ENCODE data around the gene KMT2C. TPM values are rescaled to one million over a fixed set of nuclear protein-coding genes. Genes with fewer than 3 reads are reported as not detected.
A peak's percentile ranks its signal among the peaks of the same experiment; 100 is the strongest.

KMT2C gene
- total RNA-seq, 2 experiments from 2014 or later = 47.5 to 105 TPM

- Histone ChIP-seq H2AFZ (ENCODE audit: low read length) (no peak overlapping the region), H3K27ac (ENCODE audit: low read depth, low read length, poor library complexity, severe bottlenecking) (peak overlapping the region; percentile 92), H4K20me1 (ENCODE audit: insufficient read depth, low read length) (no peaks in the 10 kb centered on the region; the same call in 1 of the 2 replicates), H3K4me3 (ENCODE audit: low read depth, low read length, poor library complexity, severe bottlenecking) (peak overlapping the region; percentile 51), H3K36me3 (ENCODE audit: insufficient read depth, low read length) (peaks cover 87% of the 10 kb centered on the region), H3K9me3 (ENCODE audit: low read length) (peaks cover 7% of the 10 kb centered on the region; the same call in 1 of the 2 replicates), H3K79me2 (ENCODE audit: insufficient read depth, low read depth, low read length) (peaks cover 27% of the 10 kb centered on the region; the same call in 1 of the 2 replicates), H3K9me2 (ENCODE audit: insufficient read depth, low read length) (no peaks in the 10 kb centered on the region), H3K4me1 (ENCODE audit: insufficient read depth, low read length, poor library complexity, severe bottlenecking) (peaks cover 51% of the 10 kb centered on the region), H3K4me2 (ENCODE audit: low read length) (peak overlapping the region; percentile 81)
- ChIA-PET POLR2A (interaction anchor here (0.7 to 2.1 kb wide), 7 partner anchors 9 to 928 kb away, joined by 3 to 7 read pairs (median 3); no protein-coding TSS in a partner anchor), CTCF (ENCODE audit: unreplicated experiment) (no interaction called here)
- no peak for TF ChIP-seq EZH2phosphoT487 (IDR thresholded peaks at IDR 0.05; ENCODE audit: borderline replicate concordance, low read depth, low read length)
- TF ChIP-seq CTCF (conservative IDR thresholded peaks at IDR 0.05; ENCODE audit: low read length) = no peak
- intact Hi-C loops (cut with micrococcal nuclease; ENCODE audit: unreplicated experiment) = loop anchor here (2.0 kb wide), 1 partner anchor 306 kb away; no protein-coding TSS in a partner anchor
- no TSS peak for BruUV-seq (replicated peaks)
- DNase-seq (ENCODE audit: low spot score) = peak; percentile 93
These were observed 276.8 kb downstream of the KMT2C start for GRCh38 chr7:152158801-152159587.

- intact Hi-C loops (cut with micrococcal nuclease; ENCODE audit: unreplicated experiment) = no loop called here
- no peak for TF ChIP-seq EZH2phosphoT487 (IDR thresholded peaks at IDR 0.05; ENCODE audit: borderline replicate concordance, low read depth, low read length)
- TF ChIP-seq CTCF (conservative IDR thresholded peaks at IDR 0.05; ENCODE audit: low read length) = no peak
These were observed 283.5 kb downstream of the KMT2C start for GRCh38 chr7:152152267-152152666.

More at GRCh38 chr7:152152267-152152666, 283.5 kb downstream of the KMT2C start:
- CTCF ChIA-PET (ENCODE audit: unreplicated experiment) = no interaction called here
- Histone ChIP-seq H3K9me2 (ENCODE audit: insufficient read depth, low read length) (no peaks in the 10 kb centered on the region), H3K36me3 (ENCODE audit: insufficient read depth, low read length) (peaks cover 98% of the 10 kb centered on the region), H3K79me2 (ENCODE audit: insufficient read depth, low read depth, low read length) (peaks cover 3% of the 10 kb centered on the region; the same call in 1 of the 2 replicates), H4K20me1 (ENCODE audit: insufficient read depth, low read length) (no peaks in the 10 kb centered on the region), H2AFZ (ENCODE audit: low read length) (no peak overlapping the region), H3K4me1 (ENCODE audit: insufficient read depth, low read length, poor library complexity, severe bottlenecking) (peaks cover 14% of the 10 kb centered on the region), H3K4me2 (ENCODE audit: low read length) (peak overlapping the region; percentile 17; the same call in 1 of the 2 replicates), H3K27ac (ENCODE audit: low read depth, low read length, poor library complexity, severe bottlenecking) (peak overlapping the region; percentile 47), H3K4me3 (ENCODE audit: low read depth, low read length, poor library complexity, severe bottlenecking) (no peak overlapping the region), H3K9me3 (ENCODE audit: low read length) (0 out of 2 replicates have a peak, but pooled peaks cover 10% of the 10 kb centered on the region)
- POLR2A ChIA-PET = interaction anchor here (0.6 to 2.0 kb wide), 4 partner anchors 9 to 279 kb away, joined by 3 to 6 read pairs (median 5); no protein-coding TSS in a partner anchor
- no TSS peak for BruUV-seq (replicated peaks)
- peak; percentile 52 for DNase-seq (ENCODE audit: low spot score)

Measured in OCI-LY7 (cell line).